HG02588 (cell line): Measurements from ENCODE around the gene CDH23.

ENCODE experiments used
- ATAC-seq: cut with Tn5 transposase; IDR thresholded peaks from one replicate; pipeline ENCODE4 v1.9.1; 2021; ENCODE audit warnings: mild to moderate bottlenecking, moderate library complexity; ENCODE audit not compliant: unreplicated experiment

The CDH23 gene

GRCh38 chr10:71713135-71714030 is 316.7 kb downstream of the CDH23 start:
- no peak for ATAC-seq

- no peak for ATAC-seq
Observed at GRCh38 chr10:71714031-71714410, 317.3 kb downstream of the CDH23 start.

- no peak for ATAC-seq
Observed at GRCh38 chr10:71714592-71714991, 317.9 kb downstream of the CDH23 start.

- ATAC-seq = no peak
Observed at GRCh38 chr10:71715026-71715425, 318.3 kb downstream of the CDH23 start.

GRCh38 chr10:71715860-71716259 is 319.1 kb downstream of the CDH23 start:
- ATAC-seq = no peak

- no peak for ATAC-seq
Observed at GRCh38 chr10:71716426-71716825, 319.7 kb downstream of the CDH23 start.

- ATAC-seq = no peak
Observed at GRCh38 chr10:71717056-71717455, 320.3 kb downstream of the CDH23 start.

- no peak for ATAC-seq
Observed at GRCh38 chr10:71717551-71717951, 320.8 kb downstream of the CDH23 start.

GRCh38 chr10:71718165-71718698 is 321.5 kb downstream of the CDH23 start:
- no peak for ATAC-seq

GRCh38 chr10:71719042-71719441 is 322.3 kb downstream of the CDH23 start:
- no peak for ATAC-seq

- no peak for ATAC-seq
Observed at GRCh38 chr10:71719464-71720201, 322.9 kb downstream of the CDH23 start, which contains the start of gene C10orf105. Gene C10orf105 (minus strand): TSS chr10:71719778. CDS start chr10:71716337, 3,441 bp downstream.

- ATAC-seq = no peak
Observed at GRCh38 chr10:71720288-71720687, 323.6 kb downstream of the CDH23 start.

- no peak for ATAC-seq
Observed at GRCh38 chr10:71721313-71721712, 324.6 kb downstream of the CDH23 start.

- ATAC-seq = no peak
Observed at GRCh38 chr10:71722849-71723248, 326.1 kb downstream of the CDH23 start.

- ATAC-seq = no peak
Observed at GRCh38 chr10:71723311-71723710, 326.6 kb downstream of the CDH23 start.

GRCh38 chr10:71724539-71724938 is 327.8 kb downstream of the CDH23 start:
- ATAC-seq = no peak

- ATAC-seq = no peak
Observed at GRCh38 chr10:71725249-71725648, 328.5 kb downstream of the CDH23 start.

GRCh38 chr10:71725998-71726579 is 329.4 kb downstream of the CDH23 start:
- ATAC-seq = no peak

- ATAC-seq = no peak
Observed at GRCh38 chr10:71726580-71727104, 329.9 kb downstream of the CDH23 start.

GRCh38 chr10:71727105-71727737 is 330.5 kb downstream of the CDH23 start:
- ATAC-seq = peak; percentile 46
